Measurements from ENCODE around the gene MLPH. TPM values are rescaled to one million over a fixed set of nuclear protein-coding genes. Genes with fewer than 3 reads are reported as not detected.

The MLPH gene
- total RNA-seq, 4 donors from 2014 or later: 13.3 to 37.9 (median 19.9) TPM

DNA sequence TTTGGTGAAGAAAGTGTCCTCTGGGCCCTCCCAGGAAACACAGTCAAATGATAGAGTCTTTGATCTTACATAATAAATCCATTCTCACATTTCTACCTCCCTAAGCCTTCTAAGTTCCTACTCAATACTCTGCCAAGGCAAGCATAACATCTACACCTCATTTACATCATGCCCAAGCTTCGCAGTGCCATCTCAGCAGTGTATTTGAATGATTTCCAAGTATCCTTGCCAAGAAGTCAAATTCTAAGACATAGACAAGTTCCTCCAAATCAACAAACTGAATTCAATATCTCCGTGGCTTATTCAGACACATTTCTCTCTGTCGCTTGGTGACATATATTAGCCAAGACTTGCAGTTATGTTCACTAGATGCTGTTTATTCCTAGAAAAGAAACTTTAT is 8.1 kb upstream of the MLPH start:
- intact Hi-C loops (cut with DNase I; ENCODE audit: low total_unique reads): no loop called here
- 49 to 56% methylated on average over 3 of the region's 3 CpGs for WGBS, 2 donors
- no peak for DNase-seq (ENCODE audit: low spot score in 2 of 2)
- TF ChIP-seq CTCF (IDR thresholded peaks at IDR 0.05): no peak
- TF ChIP-seq POLR2A (IDR thresholded peaks at IDR 0.05): no peak
- H3K4me3 ChIP-seq (ENCODE audit: low read depth, poor library complexity, severe bottlenecking): no peak overlapping the region

GRCh38 chr2:237479747-237480146 is 7.3 kb upstream of the MLPH start:
- no peak for DNase-seq (ENCODE audit: low spot score in 2 of 2)
- intact Hi-C loops (cut with DNase I; ENCODE audit: low total_unique reads): no loop called here
- WGBS, 2 donors: 28 to 34% methylated on average over 4 of the region's 4 CpGs
- TF ChIP-seq CTCF (IDR thresholded peaks at IDR 0.05) (no peak), POLR2A (IDR thresholded peaks at IDR 0.05) (no peak)
- no peak overlapping the region for H3K4me3 ChIP-seq (ENCODE audit: low read depth, poor library complexity, severe bottlenecking)

- DNase-seq (ENCODE audit: low spot score in 2 of 2): no peak
- intact Hi-C loops (cut with DNase I; ENCODE audit: low total_unique reads): no loop called here
Observed at GRCh38 chr2:237480556-237480955, 6.5 kb upstream of the MLPH start.

DNA sequence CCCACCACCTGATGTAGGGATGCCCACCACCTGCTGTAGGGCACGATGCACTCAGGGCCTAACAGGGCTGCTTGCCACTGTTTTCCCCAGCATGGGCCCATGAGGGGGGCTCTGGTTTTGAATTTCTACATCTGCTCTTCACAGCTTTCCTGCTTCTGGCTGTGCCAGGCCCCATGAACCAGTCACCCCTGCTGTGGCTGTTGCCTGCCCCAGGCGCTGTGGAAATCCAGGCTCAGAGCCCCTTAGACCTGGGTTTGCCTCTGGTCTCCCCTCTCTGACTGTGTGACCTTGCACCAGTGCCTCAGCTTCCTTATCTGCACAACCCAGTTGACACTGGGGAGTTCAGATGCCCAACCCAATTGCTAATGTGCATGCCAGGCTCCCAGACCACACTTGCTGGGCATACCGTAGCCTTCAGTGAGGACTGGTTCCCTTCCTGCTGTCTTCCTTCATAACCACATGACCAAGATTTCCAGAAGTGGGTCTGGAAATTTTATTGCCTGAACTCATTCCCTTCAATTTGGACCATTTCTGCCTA is 6.0 kb upstream of the MLPH start:
- no peak overlapping the region for H3K4me3 ChIP-seq (ENCODE audit: low read depth, poor library complexity, severe bottlenecking)
- DNase-seq (ENCODE audit: low spot score in 2 of 2): no peak
- 91 to 94% methylated on average over 3 of the region's 3 CpGs for WGBS, 2 donors
- TF ChIP-seq POLR2A (IDR thresholded peaks at IDR 0.05) (no peak), CTCF (IDR thresholded peaks at IDR 0.05) (no peak)
- intact Hi-C loops (cut with DNase I; ENCODE audit: low total_unique reads): no loop called here

More at GRCh38 chr2:237480556-237480955, 6.5 kb upstream of the MLPH start:
- 87 to 89% methylated on average over 7 of the region's 7 CpGs for WGBS, 2 donors
- TF ChIP-seq POLR2A (IDR thresholded peaks at IDR 0.05): no peak
- no peak for TF ChIP-seq CTCF (IDR thresholded peaks at IDR 0.05)
- H3K4me3 ChIP-seq (ENCODE audit: low read depth, poor library complexity, severe bottlenecking): no peak overlapping the region

DNA sequence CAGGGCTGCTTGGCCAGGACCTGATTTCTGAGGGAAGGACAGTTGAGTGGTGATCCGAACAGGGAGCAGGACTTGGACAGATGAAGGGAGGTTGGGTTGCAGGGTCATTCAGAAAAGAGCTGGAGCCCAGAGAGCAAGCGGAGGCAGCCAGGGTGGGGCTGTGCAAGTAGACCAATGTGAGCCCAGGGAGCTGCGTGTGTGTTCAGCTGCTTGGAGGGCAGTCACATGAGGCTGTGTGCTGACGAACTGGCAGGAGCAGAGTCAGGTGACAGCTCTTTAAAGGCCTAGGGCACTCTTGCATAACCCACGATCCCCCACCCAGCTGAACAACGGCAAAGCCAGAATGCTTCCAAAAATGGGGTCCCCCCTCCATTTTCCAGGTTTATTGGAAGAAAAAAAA is 4.6 kb upstream of the MLPH start:
- TF ChIP-seq CTCF (IDR thresholded peaks at IDR 0.05) (no peak), POLR2A (IDR thresholded peaks at IDR 0.05) (no peak)
- H3K4me3 ChIP-seq (ENCODE audit: low read depth, poor library complexity, severe bottlenecking): no peak overlapping the region
- peak; percentile 94 to 97 for DNase-seq (ENCODE audit: low spot score in 2 of 2)
- WGBS, 2 donors: 13 to 25% methylated on average over 6 of the region's 6 CpGs
- intact Hi-C loops (cut with DNase I; ENCODE audit: low total_unique reads): no loop called here

Measured in lower leg skin (tissue), 4 donors.